Neural cell (in vitro differentiated cells): Measurements from ENCODE around the gene SLC41A2. TPM values are rescaled to one million over a fixed set of nuclear protein-coding genes. Genes with fewer than 3 reads are reported as not detected.
"Not testable (repeated sequence)": the region's sequence is repeated elsewhere in the genome, so short reads cannot be mapped to it uniquely, and the experiment has no call there.

Source experiments
- H2AFZ ChIP-seq: fragments of 200-600, 300-800 bp; sonication (generic), shearing (Covaris generic); 2 replicates; pipeline ENCODE4 v1.6.0; 2014; ENCODE audit warnings: low read depth, mild to moderate bottlenecking, antibody characterized with exemption, low read length, moderate library complexity
- H3F3A ChIP-seq: fragments of 200-600 bp; shearing (Covaris generic); 2 replicates; pipeline ENCODE4 v1.6.1; 2016; ENCODE audit warnings: mild to moderate bottlenecking, moderate library complexity, mixed read lengths, antibody characterized with exemption, low read length; ENCODE audit not compliant: insufficient read depth, poor library complexity, severe bottlenecking
- H3K27ac ChIP-seq: fragments of 200-600, 300-800 bp; sonication (generic), shearing (Covaris generic); 2 replicates; pipeline ENCODE4 v1.5.1; 2014; ENCODE audit warnings: mild to moderate bottlenecking, low read length, moderate library complexity
- H3K27me3 ChIP-seq: fragments of 300-800, 200-600 bp; sonication (generic), shearing (Covaris generic); 2 replicates; pipeline ENCODE4 v1.6.0; 2014; ENCODE audit warnings: mild to moderate bottlenecking, low read depth, low read length, moderate library complexity; ENCODE audit not compliant: insufficient read depth
- H3K36me3 ChIP-seq: fragments of 300-800, 200-600 bp; sonication (generic), shearing (Covaris generic); 2 replicates; pipeline ENCODE4 v1.5.1; 2014; ENCODE audit warnings: mild to moderate bottlenecking, antibody characterized with exemption, low read length, moderate library complexity; ENCODE audit not compliant: insufficient read depth
- H3K4me2 ChIP-seq: fragments of 300-800, 200-600 bp; sonication (generic), shearing (Covaris generic); 2 replicates; pipeline ENCODE4 v1.6.0; 2014; ENCODE audit warnings: mild to moderate bottlenecking, low read length
- H3K4me3 ChIP-seq: fragments of 300-800, 200-600 bp; sonication (generic), shearing (Covaris generic); 2 replicates; pipeline ENCODE4 v1.5.1; 2014; ENCODE audit warnings: mild to moderate bottlenecking, low read length, moderate library complexity
- H3K79me2 ChIP-seq: fragments of 200-600 bp; shearing (Covaris generic); replicated peaks from 2 replicates; pipeline ENCODE4 v1.6.0; 2014; ENCODE audit warnings: mild to moderate bottlenecking, low read length, moderate library complexity; ENCODE audit not compliant: insufficient read depth
- H3K9ac ChIP-seq: fragments of 300-800, 200-600 bp; sonication (generic), shearing (Covaris generic); 2 replicates; pipeline ENCODE4 v1.6.1; 2016; ENCODE audit warnings: mild to moderate bottlenecking, low read length, mixed read lengths
- H3K9me2 ChIP-seq: fragments of 200-600 bp; shearing (Covaris generic); 2 replicates; pipeline ENCODE4 v1.6.1; 2016; ENCODE audit warnings: mild to moderate bottlenecking, low read length, mixed read lengths; ENCODE audit not compliant: insufficient read depth
- H3K9me3 ChIP-seq: fragments of 200-600, 300-800 bp; sonication (generic), shearing (Covaris generic); 2 replicates; pipeline ENCODE4 v1.6.1; 2016; ENCODE audit warnings: mild to moderate bottlenecking, mixed run types, low read length, moderate library complexity, mixed read lengths
- H4K20me1 ChIP-seq: fragments of 200-600 bp; shearing (Covaris generic); 2 replicates; pipeline ENCODE4 v1.6.1; 2016; ENCODE audit warnings: mild to moderate bottlenecking, mixed run types; ENCODE audit not compliant: insufficient read depth
- CTCF ChIP-seq: fragments of 450-650 bp; IDR thresholded peaks from 2 replicates; pipeline ENCODE4 v1.5.1; 2014; ENCODE audit warnings: antibody characterized with exemption, mild to moderate bottlenecking, moderate library complexity; ENCODE audit not compliant: poor library complexity, severe bottlenecking
- EP300 ChIP-seq: fragments of 450-650 bp; conservative IDR thresholded peaks from 2 replicates; pipeline ENCODE4 v1.6.1; 2014; ENCODE audit warnings: antibody characterized with exemption, mild to moderate bottlenecking, moderate library complexity; ENCODE audit not compliant: poor library complexity, severe bottlenecking
- EZH2 ChIP-seq: fragments of 200-600, 300-800 bp; shearing (Covaris generic), sonication (generic); IDR thresholded peaks from 2 replicates; pipeline ENCODE4 v1.6.1; 2014; ENCODE audit warnings: antibody characterized with exemption, low read length, borderline replicate concordance, mild to moderate bottlenecking; ENCODE audit not compliant: insufficient read depth, poor library complexity, severe bottlenecking
- MXI1 ChIP-seq: fragments of 450-650 bp; conservative IDR thresholded peaks from 2 replicates; pipeline ENCODE4 v1.6.1; 2014; ENCODE audit warnings: antibody characterized with exemption, mild to moderate bottlenecking; ENCODE audit not compliant: poor library complexity, severe bottlenecking
- POLR2AphosphoS5 ChIP-seq: IDR thresholded peaks from 2 replicates; pipeline ENCODE4 v1.6.1; 2012
- RAD21 ChIP-seq: fragments of 450-650 bp; conservative IDR thresholded peaks from 2 replicates; pipeline ENCODE4 v1.6.1; 2014; ENCODE audit warnings: antibody characterized with exemption, mild to moderate bottlenecking, moderate library complexity
- SMC3 ChIP-seq: fragments of 450-650 bp; conservative IDR thresholded peaks from 2 replicates; pipeline ENCODE4 v1.6.1; 2014; ENCODE audit warnings: antibody characterized with exemption, mild to moderate bottlenecking, moderate library complexity; ENCODE audit not compliant: poor library complexity
- TAF1 ChIP-seq: IDR thresholded peaks from 2 replicates; pipeline ENCODE4 v1.6.1; 2012; ENCODE audit warnings: low read depth
- polyA plus RNA-seq: library from polyadenylated mRNA; depleted of rRNA; stranded (reverse); fragments of >200 nt; gene quantifications from 2 replicates; pipeline ENCODE4 v1.2.3, GENCODE V29; 2014
- TF ChIP-seq, protein P1 (sequence below): IDR thresholded peaks from 2 replicates; pipeline ENCODE4 v1.6.1; 2012; ENCODE audit warnings: borderline replicate concordance

The SLC41A2 gene
- polyA plus RNA-seq, 1 donor from 2014 or later, result 26.1 TPM

DNA sequence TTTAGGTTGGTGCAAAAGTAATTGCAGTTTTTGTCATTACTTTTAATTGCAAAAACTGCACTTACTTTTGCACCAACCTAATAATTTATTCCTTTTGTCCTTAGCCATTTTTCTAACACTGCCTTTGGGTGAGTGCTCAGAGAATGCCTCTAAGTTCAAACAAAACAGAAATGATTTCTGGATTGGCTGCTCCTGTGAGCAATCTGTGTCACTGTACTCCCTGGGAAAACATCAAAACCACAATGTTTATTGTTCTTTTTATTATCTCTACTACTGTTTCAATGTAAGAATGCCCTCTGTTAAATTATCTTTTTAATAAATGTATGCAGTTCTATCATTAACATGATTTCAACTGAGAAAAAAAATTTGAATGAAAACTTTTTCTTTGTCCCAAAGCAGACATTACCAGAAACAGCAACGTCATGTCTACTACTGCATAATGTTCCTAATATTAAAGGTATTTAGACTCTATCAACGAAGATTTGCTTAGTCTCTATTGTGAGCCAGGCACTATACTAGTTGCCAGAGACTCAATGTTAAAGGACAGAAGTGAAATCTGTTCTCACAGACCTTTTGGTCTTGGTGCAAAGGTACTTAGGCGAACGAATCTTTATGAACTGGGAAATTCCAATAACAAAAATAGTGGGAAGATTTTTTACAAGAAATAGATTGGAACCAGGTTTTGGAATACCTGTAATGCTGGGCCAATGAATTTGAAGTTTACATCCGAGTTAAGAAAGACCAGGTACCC, 6.2 kb downstream of the SLC41A2 start:
- Histone ChIP-seq H3K79me2 (peaks cover 5% of the 10 kb centered on the region), H3K9ac (no peak overlapping the region), H3F3A (no peaks in the 10 kb centered on the region), H3K4me3 (no peak overlapping the region), H3K9me2 (no peaks in the 10 kb centered on the region), H3K27ac (no peak overlapping the region), H3K4me2 (no peak overlapping the region), H4K20me1 (no peaks in the 10 kb centered on the region), H3K27me3 (no peaks in the 10 kb centered on the region), H3K9me3 (no peaks in the 10 kb centered on the region), H3K36me3 (no peaks in the 10 kb centered on the region), H2AFZ (no peak overlapping the region)
- TF ChIP-seq MXI1 (no peak), POLR2AphosphoS5 (no peak), EZH2 (no peak), RAD21 (no peak), CTCF (no peak), TAF1 (no peak), EP300 (no peak), SMC3 (no peak)
- TF ChIP-seq, protein P1, sequence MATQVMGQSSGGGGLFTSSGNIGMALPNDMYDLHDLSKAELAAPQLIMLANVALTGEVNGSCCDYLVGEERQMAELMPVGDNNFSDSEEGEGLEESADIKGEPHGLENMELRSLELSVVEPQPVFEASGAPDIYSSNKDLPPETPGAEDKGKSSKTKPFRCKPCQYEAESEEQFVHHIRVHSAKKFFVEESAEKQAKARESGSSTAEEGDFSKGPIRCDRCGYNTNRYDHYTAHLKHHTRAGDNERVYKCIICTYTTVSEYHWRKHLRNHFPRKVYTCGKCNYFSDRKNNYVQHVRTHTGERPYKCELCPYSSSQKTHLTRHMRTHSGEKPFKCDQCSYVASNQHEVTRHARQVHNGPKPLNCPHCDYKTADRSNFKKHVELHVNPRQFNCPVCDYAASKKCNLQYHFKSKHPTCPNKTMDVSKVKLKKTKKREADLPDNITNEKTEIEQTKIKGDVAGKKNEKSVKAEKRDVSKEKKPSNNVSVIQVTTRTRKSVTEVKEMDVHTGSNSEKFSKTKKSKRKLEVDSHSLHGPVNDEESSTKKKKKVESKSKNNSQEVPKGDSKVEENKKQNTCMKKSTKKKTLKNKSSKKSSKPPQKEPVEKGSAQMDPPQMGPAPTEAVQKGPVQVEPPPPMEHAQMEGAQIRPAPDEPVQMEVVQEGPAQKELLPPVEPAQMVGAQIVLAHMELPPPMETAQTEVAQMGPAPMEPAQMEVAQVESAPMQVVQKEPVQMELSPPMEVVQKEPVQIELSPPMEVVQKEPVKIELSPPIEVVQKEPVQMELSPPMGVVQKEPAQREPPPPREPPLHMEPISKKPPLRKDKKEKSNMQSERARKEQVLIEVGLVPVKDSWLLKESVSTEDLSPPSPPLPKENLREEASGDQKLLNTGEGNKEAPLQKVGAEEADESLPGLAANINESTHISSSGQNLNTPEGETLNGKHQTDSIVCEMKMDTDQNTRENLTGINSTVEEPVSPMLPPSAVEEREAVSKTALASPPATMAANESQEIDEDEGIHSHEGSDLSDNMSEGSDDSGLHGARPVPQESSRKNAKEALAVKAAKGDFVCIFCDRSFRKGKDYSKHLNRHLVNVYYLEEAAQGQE, result no peak

DNA sequence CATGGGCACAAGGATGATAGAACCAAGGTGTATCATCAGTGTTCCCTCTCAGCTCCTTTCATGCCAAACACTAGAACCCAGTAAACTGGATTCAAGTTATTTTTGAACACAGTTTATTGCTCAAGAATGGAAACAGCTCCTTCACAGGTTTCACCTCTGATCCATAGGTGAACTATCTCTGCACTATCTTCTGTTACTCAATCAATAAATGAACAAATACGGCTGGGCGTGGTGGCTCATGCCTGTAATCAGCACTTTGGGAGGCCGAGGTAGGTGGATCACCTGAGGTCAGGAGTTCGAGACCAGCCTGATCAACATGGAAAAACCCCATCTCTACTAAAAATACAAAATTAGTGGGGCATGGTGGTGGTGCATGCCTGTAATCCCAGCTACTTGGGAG, 9.4 kb downstream of the SLC41A2 start:
- H3K9me2 ChIP-seq, H3K79me2 ChIP-seq, H3K4me3 ChIP-seq, H3K4me2 ChIP-seq, H3K9me3 ChIP-seq, H3K36me3 ChIP-seq, H3K27me3 ChIP-seq, H4K20me1 ChIP-seq, H3K27ac ChIP-seq, H2AFZ ChIP-seq, H3F3A ChIP-seq, H3K9ac ChIP-seq: not testable (repeated sequence)

- Histone ChIP-seq H3K36me3 (no peaks in the 10 kb centered on the region), H3K9me3 (no peaks in the 10 kb centered on the region), H3F3A (no peaks in the 10 kb centered on the region), H3K27ac (no peak overlapping the region), H2AFZ (no peak overlapping the region), H3K27me3 (no peaks in the 10 kb centered on the region), H3K4me2 (no peak overlapping the region), H3K9me2 (no peaks in the 10 kb centered on the region), H3K4me3 (no peak overlapping the region), H3K79me2 (peaks cover 4% of the 10 kb centered on the region), H3K9ac (no peak overlapping the region), H4K20me1 (no peaks in the 10 kb centered on the region)
- TF ChIP-seq EP300 (no peak), POLR2AphosphoS5 (no peak), RAD21 (no peak), TAF1 (no peak), CTCF (no peak), MXI1 (no peak), EZH2 (no peak), SMC3 (no peak)
- TF ChIP-seq, protein P1, result no peak
Observed at GRCh38 chr12:104944252-104944651, 13.8 kb downstream of the SLC41A2 start.
